ENCODE measurements around the gene SHC4.

Gene SHC4

DNA sequence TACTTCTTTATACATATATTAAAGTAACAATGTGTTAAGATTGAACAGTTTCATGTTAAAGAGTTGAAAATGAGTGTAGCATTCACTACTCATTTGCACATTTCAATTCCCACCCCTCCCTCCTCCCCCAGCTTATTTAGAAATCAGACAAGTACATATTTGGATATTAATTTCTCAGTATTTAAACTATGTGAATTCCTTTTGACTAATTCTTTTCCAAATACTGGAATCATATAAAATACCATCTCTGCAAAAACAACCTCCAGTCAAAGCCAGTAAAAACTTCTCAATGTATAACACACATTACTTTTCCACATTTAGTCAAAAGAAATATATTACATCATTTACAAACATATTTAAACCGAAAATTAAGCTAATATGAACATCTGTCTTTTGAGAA, 25.5 kb upstream of the SHC4 start:
- TF ChIP-seq, protein P1, sequence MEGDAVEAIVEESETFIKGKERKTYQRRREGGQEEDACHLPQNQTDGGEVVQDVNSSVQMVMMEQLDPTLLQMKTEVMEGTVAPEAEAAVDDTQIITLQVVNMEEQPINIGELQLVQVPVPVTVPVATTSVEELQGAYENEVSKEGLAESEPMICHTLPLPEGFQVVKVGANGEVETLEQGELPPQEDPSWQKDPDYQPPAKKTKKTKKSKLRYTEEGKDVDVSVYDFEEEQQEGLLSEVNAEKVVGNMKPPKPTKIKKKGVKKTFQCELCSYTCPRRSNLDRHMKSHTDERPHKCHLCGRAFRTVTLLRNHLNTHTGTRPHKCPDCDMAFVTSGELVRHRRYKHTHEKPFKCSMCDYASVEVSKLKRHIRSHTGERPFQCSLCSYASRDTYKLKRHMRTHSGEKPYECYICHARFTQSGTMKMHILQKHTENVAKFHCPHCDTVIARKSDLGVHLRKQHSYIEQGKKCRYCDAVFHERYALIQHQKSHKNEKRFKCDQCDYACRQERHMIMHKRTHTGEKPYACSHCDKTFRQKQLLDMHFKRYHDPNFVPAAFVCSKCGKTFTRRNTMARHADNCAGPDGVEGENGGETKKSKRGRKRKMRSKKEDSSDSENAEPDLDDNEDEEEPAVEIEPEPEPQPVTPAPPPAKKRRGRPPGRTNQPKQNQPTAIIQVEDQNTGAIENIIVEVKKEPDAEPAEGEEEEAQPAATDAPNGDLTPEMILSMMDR (conservative IDR thresholded peaks at IDR 0.05; ENCODE audit: low read depth): no peak
- no peak for DNase-seq (ENCODE audit: low spot score)
- ChIA-PET POLR2A (ENCODE audit: low non-redundant PET) (no interaction called here), CTCF (no interaction called here)
- no peak overlapping the region for H3K27ac ChIP-seq

DNA sequence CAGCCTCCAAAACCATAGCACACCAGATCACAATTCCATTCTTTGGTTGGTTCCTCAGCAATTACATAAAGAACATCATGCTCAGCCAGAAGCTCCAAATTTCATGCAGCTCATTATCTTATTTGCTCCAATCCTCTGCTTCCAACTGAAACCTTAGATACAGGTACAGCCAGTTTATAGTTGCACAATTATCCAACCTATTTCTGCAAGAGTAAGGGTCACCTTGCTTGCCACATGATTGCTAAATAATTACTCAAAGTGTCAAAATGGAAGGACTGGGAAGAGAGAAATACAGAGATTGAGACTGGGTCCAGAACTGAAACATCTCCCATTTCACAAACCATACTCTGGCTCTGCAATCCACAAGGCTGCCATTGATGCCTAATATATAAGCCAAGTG, 23.4 kb upstream of the SHC4 start:
- no peak overlapping the region for H3K27ac ChIP-seq
- TF ChIP-seq, protein P1 (conservative IDR thresholded peaks at IDR 0.05; ENCODE audit: low read depth): no peak
- ChIA-PET CTCF (no interaction called here), POLR2A (ENCODE audit: low non-redundant PET) (no interaction called here)
- no peak for DNase-seq (ENCODE audit: low spot score)

DNA sequence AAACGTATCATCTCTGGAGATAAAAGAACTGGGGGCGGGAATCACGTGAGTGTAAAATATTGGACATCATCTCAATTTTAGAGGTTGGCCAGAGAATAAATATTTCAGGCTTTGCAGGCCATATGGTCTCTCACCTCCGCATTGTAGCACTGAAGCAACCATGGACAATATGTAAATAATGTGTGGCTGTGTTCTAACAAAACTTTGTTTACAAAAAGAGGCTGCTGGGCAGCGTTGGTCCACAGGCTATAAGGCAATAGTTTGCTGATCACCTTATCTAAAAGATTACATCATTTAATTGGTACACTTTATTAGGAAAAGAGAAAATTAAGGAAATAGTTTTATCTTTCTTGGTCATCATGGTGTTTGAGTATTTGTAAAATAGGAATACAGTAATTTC, 22.5 kb upstream of the SHC4 start:
- ChIA-PET POLR2A (ENCODE audit: low non-redundant PET) (no interaction called here), CTCF (no interaction called here)

DNA sequence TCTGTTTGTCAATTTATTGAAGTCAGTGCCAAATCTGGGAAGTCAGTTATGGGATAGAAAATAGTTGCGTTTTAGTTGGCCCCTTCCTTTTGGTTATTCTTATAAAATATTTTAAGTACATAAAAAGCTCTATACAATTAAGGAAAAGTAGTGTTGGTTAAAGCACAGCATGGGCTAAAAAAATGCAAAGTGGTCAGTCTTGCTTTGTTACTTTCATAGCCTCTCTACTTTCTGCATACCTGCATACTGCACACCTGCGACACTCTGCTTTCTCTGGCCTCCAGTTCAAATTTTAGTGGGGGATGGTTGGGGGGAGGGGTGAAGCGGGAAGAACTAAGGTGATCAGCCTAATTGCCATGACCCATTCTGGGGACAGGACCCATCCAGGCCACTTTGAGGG, 21.8 kb upstream of the SHC4 start:
- TF ChIP-seq, protein P1 (conservative IDR thresholded peaks at IDR 0.05; ENCODE audit: low read depth): no peak
- CTCF ChIA-PET: interaction anchor here (0.6 kb wide), 1 partner anchor 43 kb away, joined by 3 read pairs; no protein-coding TSS in a partner anchor
- POLR2A ChIA-PET (ENCODE audit: low non-redundant PET): no interaction called here
- H3K27ac ChIP-seq: no peak overlapping the region
- DNase-seq (ENCODE audit: low spot score): no peak

More for the DNA sequence above, 22.5 kb upstream of the SHC4 start:
- H3K27ac ChIP-seq: no peak overlapping the region
- TF ChIP-seq, protein P1 (conservative IDR thresholded peaks at IDR 0.05; ENCODE audit: low read depth): no peak
- DNase-seq (ENCODE audit: low spot score): no peak

DNA sequence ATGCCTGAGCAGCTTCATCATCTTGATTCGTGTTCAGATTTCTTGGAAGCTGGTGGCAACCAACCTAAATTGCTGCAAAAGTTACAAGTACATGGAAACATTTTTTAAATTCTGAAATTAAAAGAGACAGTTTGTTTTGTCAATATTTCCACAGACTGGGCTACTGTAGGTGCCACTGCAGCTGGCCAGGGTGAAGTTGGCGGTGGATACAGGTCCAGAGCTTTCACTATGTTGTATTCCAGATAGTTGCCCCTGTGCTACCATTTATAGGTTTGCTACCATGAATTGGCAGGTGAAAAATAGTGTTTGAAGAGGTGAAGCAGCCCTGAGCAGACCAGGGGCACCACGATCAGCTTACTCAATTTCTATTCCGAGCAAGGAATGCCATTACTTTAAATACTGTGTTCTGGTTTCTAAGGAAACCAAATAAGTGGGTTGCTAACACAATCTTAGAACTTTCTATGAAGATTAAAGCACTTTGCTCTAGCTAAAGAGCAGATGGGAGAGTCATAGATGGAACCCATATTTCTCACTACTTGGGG, 21.2 kb upstream of the SHC4 start:
- TF ChIP-seq, protein P1 (conservative IDR thresholded peaks at IDR 0.05; ENCODE audit: low read depth): no peak
- H3K27ac ChIP-seq: no peak overlapping the region
- POLR2A ChIA-PET (ENCODE audit: low non-redundant PET): no interaction called here
- CTCF ChIA-PET: interaction anchor here (0.6 kb wide), 1 partner anchor 42 kb away, joined by 3 read pairs; no protein-coding TSS in a partner anchor
- DNase-seq (ENCODE audit: low spot score): no peak

DNA sequence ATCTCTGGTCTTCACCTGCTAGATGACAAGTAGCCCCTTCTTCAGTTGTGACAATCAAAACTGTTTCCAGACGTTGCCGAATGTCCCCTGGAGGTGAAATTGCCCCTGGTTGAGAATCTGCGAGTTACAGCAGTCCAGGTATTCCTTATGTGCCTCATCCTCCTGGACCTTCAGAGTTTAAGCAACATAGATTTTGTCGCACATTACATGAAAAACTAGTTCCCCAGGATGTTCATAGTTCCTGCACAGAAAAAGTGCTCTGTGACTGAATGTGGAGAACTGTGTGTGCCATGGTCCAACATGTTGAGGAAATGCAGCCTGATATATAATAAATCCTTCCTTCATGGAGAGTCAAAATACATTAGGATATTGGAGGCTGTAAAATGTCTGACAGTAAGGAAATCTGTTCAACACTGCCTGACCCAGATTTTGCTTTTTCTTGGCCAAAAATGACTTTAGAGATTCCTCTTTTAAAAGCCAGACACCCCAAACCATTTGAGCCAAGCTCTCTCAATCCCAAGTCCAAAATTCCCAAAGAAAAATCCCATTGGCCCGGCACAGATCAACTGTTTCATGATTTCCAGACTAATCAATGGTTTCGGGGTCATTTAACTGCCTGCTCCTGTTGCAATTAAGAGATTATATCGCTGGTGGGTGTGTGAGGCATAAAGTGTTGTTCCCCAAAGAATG, 20.4 kb upstream of the SHC4 start:
- TF ChIP-seq, protein P1 (conservative IDR thresholded peaks at IDR 0.05; ENCODE audit: low read depth): no peak
- ChIA-PET POLR2A (ENCODE audit: low non-redundant PET) (no interaction called here), CTCF (no interaction called here)
- H3K27ac ChIP-seq: no peak overlapping the region
- no peak for DNase-seq (ENCODE audit: low spot score)
